ENCODE data around the gene DCUN1D3.
"Not testable (repeated sequence)": the region's sequence is repeated elsewhere in the genome, so short reads cannot be mapped to it uniquely, and the experiment has no call there.

GRCh38 chr16:20864376-20864775 is 35.8 kb downstream of the DCUN1D3 start:
- not testable (repeated sequence) for TF ChIP-seq CTCF (IDR thresholded peaks at IDR 0.05; ENCODE audit: poor library complexity); EZH2 (IDR thresholded peaks at IDR 0.05; ENCODE audit: borderline replicate concordance); EZH2phosphoT487 (IDR thresholded peaks at IDR 0.05; ENCODE audit: low read depth, severe bottlenecking, unreplicated experiment)

Measured in hepatocyte (in vitro differentiated cells).